Ovary (tissue), 9 donors: ENCODE measurements around the gene MGAT5. TPM values are rescaled to one million over a fixed set of nuclear protein-coding genes. Genes with fewer than 3 reads are reported as not detected.

Source experiments
- DNase-seq, 5 donors: peaks; one replicate each; pipeline ENCODE4 v3.0.0-alpha.2; 2019 to 2020
- H3K27ac ChIP-seq, 2 donors: fragments of 200-600 bp; one replicate each; pipeline versions ENCODE4 v1.5.1 to v1.8.0; 2019 to 2022
- H3K27me3 ChIP-seq: fragments of 200-600 bp; one replicate; pipeline ENCODE4 v1.8.0; 2022
- H3K36me3 ChIP-seq: fragments of 200-600 bp; sonication (generic); one replicate; pipeline ENCODE4 v1.5.1; 2019
- H3K4me1 ChIP-seq: one replicate; pipeline ENCODE4 v1.8.1; 2013; ENCODE audit warnings: mild to moderate bottlenecking, moderate library complexity; ENCODE audit not compliant: insufficient read depth
- H3K4me3 ChIP-seq: fragments of 200-600 bp; sonication (generic); one replicate; pipeline ENCODE4 v1.5.1; 2017
- H3K9me3 ChIP-seq, 2 donors: fragments of 200-600 bp in 1 of 2; sonication (generic) in 1 of 2; one replicate each; pipeline versions ENCODE4 v1.5.1 to v1.8.1; 2013 to 2019; ENCODE audit warnings: mild to moderate bottlenecking in 1 of 2, moderate library complexity in 1 of 2
- CTCF ChIP-seq, 3 donors: fragments of 450-650 bp in 2 of 3; fragments of 200-600 bp in 1 of 3; IDR thresholded peaks; one replicate each; pipeline versions ENCODE4 v1.5.1 to v1.8.0; 2016 to 2022; ENCODE audit warnings: antibody characterized with exemption in 3 of 3, mild to moderate bottlenecking in 1 of 3
- EP300 ChIP-seq: sonication (generic); formaldehyde crosslinking; IDR thresholded peaks from one replicate; pipeline ENCODE4 v1.6.1; 2017; ENCODE audit warnings: antibody characterized with exemption
- POLR2A ChIP-seq: fragments of 450-650 bp; IDR thresholded peaks from one replicate; pipeline ENCODE4 v1.6.1; 2017; ENCODE audit warnings: antibody characterized with exemption, mild to moderate bottlenecking, moderate library complexity
- WGBS, 3 donors: extraction: QIAGEN DNeasy Blood & Tissue Kit in 1 of 3; methylation state at CpG; one replicate each; pipeline versions ENCODE4 v1.1.5 to v1.1.7; 2013 to 2017; 5-methylcytosine and 5-hydroxymethylcytosine counted together
- intact Hi-C, 4 donors: fragments of 100-400 bp; cut with DNase I; formaldehyde crosslinking; loops; one replicate each; pipeline versions ENCODE4 v1.11.0 to v1.15.1; 2022 to 2023
- polyA plus RNA-seq, 2 donors: library from polyadenylated mRNA; stranded (reverse); fragments of 200-250 nt in 1 of 2; fragments of 350-450 nt in 1 of 2; fragmentation: Illumina TruSeq in 1 of 2; extraction: RNeasy Lipid Tissue Mini Kit (QIAGEN cat#74804) in 1 of 2; gene quantifications; one replicate each; pipeline ENCODE4 v1.2.3, GENCODE V29; 2013 to 2014
- total RNA-seq, 7 donors: library from RNA; depleted of rRNA in 2 of 7; stranded (reverse); fragments of >200 nt in 2 of 7; fragmentation: NEBNext Ultra II Directional in 3 of 7; extraction: Animal tissue kit (Norgen Biotek cat#: 25700) in 3 of 7; gene quantifications; one replicate each; pipeline versions ENCODE4 v1.1.0 to v1.2.4, GENCODE V29; 2016 to 2023
- donor health status: DM: no; HTN: no; CAD: no; lungs with moderate emphysema.
- donor health status: DM: no; HTN: no; CAD: no.
- donor health status: Bipolar disorder and iron deficiency.
- donor health status: DM: yes; HTN: yes; CAD: no.
- donor health status: DM: no; HTN: no; CAD: no.
- donor health status: DM: yes; HTN: yes; CAD: no.

Gene MGAT5
- total and polyA plus RNA-seq, 9 donors = 11.3 to 61.2 (median 32.4) TPM

- intact Hi-C loops = loop anchor here in 3 of 4 donors (5.0 to 10.0 kb wide), 3 partner anchors 289 to 297 kb away; no protein-coding TSS in a partner anchor
- Histone ChIP-seq H3K27me3 (no peaks in the 10 kb centered on the region), H3K9me3 (no peaks in the 10 kb centered on the region), H3K27ac (no peak overlapping the region), H3K4me3 (no peak overlapping the region), H3K36me3 (no peaks in the 10 kb centered on the region), H3K4me1 (no peaks in the 10 kb centered on the region)
- WGBS, 3 donors = 73 to 78% (median 76%) methylated on average over 6 of the region's 6 CpGs
- DNase-seq = no peak
- TF ChIP-seq EP300 = no peak
- TF ChIP-seq CTCF (IDR thresholded peaks at IDR 0.05) = no peak
- TF ChIP-seq POLR2A = no peak
Observed at GRCh38 chr2:134411279-134411827, 157.5 kb downstream of the MGAT5 start.

- TF ChIP-seq CTCF (IDR thresholded peaks at IDR 0.05) (peak; percentile 35 to 63 (median 62)), EP300 (no peak)
- no peaks in the 10 kb centered on the region for H3K9me3 ChIP-seq
- H3K36me3 ChIP-seq = no peaks in the 10 kb centered on the region
- peak; percentile 64 to 73 (median 64) for DNase-seq
- intact Hi-C loops = loop anchor here in 3 of 4 donors (5.0 to 10.0 kb wide), 3 partner anchors 290 to 297 kb away; no protein-coding TSS in a partner anchor
- H3K4me3 ChIP-seq = no peak overlapping the region
- 40 to 47% (median 46%) methylated on average over 8 of the region's 8 CpGs for WGBS, 3 donors
- H3K27ac ChIP-seq = no peak overlapping the region
- H3K4me1 ChIP-seq = no peaks in the 10 kb centered on the region
- H3K27me3 ChIP-seq = no peaks in the 10 kb centered on the region
Observed at GRCh38 chr2:134411828-134412638, 158.2 kb downstream of the MGAT5 start.

- H3K4me3 ChIP-seq = no peak overlapping the region
- no peaks in the 10 kb centered on the region for H3K27me3 ChIP-seq
- H3K36me3 ChIP-seq = no peaks in the 10 kb centered on the region
- no peaks in the 10 kb centered on the region for H3K9me3 ChIP-seq
- intact Hi-C loops = loop anchor here in 3 of 4 donors (5.0 to 10.0 kb wide), 3 partner anchors 290 to 298 kb away; no protein-coding TSS in a partner anchor
- DNase-seq = no peak
- TF ChIP-seq POLR2A = no peak
- no peak for TF ChIP-seq CTCF (IDR thresholded peaks at IDR 0.05)
- TF ChIP-seq EP300 = no peak
- H3K27ac ChIP-seq = no peak overlapping the region
- WGBS, 3 donors = 89 to 92% (median 91%) methylated on average over 8 of the region's 8 CpGs
- no peaks in the 10 kb centered on the region for H3K4me1 ChIP-seq
Observed at GRCh38 chr2:134412639-134412999, 158.7 kb downstream of the MGAT5 start.

- no peak overlapping the region for H3K27ac ChIP-seq
- WGBS, 3 donors = 66 to 90% (median 85%) methylated on average over 1 of the region's 1 CpG
Observed at GRCh38 chr2:134413430-134413829, 159.6 kb downstream of the MGAT5 start.

More at GRCh38 chr2:134413430-134413829, 159.6 kb downstream of the MGAT5 start:
- Histone ChIP-seq H3K36me3 (no peaks in the 10 kb centered on the region), H3K4me1 (no peaks in the 10 kb centered on the region), H3K27me3 (no peaks in the 10 kb centered on the region), H3K4me3 (no peak overlapping the region), H3K9me3 (no peaks in the 10 kb centered on the region)
- no peak for DNase-seq
- TF ChIP-seq CTCF (IDR thresholded peaks at IDR 0.05) = no peak
- TF ChIP-seq EP300 = no peak
- no peak for TF ChIP-seq POLR2A
- intact Hi-C loops = loop anchor here in 3 of 4 donors (5.0 to 10.0 kb wide), 3 partner anchors 291 to 299 kb away; no protein-coding TSS in a partner anchor
